ENCODE measurements around the gene MAL.

DNA sequence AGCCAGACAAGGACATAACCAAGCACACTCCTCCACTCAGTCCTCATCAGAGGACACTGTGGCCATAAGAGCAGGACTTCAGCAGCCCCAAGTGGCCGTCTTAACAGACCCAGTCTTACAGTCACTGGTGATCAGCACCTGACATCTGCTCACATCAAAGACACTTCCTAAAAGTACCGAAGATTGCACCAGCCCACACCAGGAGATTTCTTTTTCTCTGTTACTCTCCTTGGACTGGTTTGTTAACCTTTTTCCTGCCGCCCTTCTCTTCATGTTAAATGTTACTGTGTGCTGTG, 52.0 kb downstream of the MAL start:
- TF ChIP-seq, protein P1, sequence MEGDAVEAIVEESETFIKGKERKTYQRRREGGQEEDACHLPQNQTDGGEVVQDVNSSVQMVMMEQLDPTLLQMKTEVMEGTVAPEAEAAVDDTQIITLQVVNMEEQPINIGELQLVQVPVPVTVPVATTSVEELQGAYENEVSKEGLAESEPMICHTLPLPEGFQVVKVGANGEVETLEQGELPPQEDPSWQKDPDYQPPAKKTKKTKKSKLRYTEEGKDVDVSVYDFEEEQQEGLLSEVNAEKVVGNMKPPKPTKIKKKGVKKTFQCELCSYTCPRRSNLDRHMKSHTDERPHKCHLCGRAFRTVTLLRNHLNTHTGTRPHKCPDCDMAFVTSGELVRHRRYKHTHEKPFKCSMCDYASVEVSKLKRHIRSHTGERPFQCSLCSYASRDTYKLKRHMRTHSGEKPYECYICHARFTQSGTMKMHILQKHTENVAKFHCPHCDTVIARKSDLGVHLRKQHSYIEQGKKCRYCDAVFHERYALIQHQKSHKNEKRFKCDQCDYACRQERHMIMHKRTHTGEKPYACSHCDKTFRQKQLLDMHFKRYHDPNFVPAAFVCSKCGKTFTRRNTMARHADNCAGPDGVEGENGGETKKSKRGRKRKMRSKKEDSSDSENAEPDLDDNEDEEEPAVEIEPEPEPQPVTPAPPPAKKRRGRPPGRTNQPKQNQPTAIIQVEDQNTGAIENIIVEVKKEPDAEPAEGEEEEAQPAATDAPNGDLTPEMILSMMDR (IDR thresholded peaks at IDR 0.05; ENCODE audit: poor library complexity, severe bottlenecking), result no peak
- TF ChIP-seq POLR2AphosphoS5 (IDR thresholded peaks at IDR 0.05) (no peak), MXI1 (conservative IDR thresholded peaks at IDR 0.05; ENCODE audit: poor library complexity, severe bottlenecking) (no peak), EP300 (conservative IDR thresholded peaks at IDR 0.05; ENCODE audit: poor library complexity, severe bottlenecking) (no peak), RAD21 (conservative IDR thresholded peaks at IDR 0.05) (no peak), EZH2 (IDR thresholded peaks at IDR 0.05; ENCODE audit: borderline replicate concordance, insufficient read depth, low read length, poor library complexity, severe bottlenecking) (no peak), REST (IDR thresholded peaks at IDR 0.05; ENCODE audit: borderline replicate concordance) (no peak), TAF1 (IDR thresholded peaks at IDR 0.05; ENCODE audit: low read depth) (no peak), SMC3 (conservative IDR thresholded peaks at IDR 0.05; ENCODE audit: poor library complexity) (no peak)

All from neural cell (in vitro differentiated cells).